GM18505 (cell line): Measurements from ENCODE around the gene PRKN.
"Not testable (repeated sequence)": the region's sequence is repeated elsewhere in the genome, so short reads cannot be mapped to it uniquely, and the experiment has no call there.

Source experiments
- ATAC-seq: cut with Tn5 transposase; IDR thresholded peaks from one replicate; pipeline ENCODE4 v1.9.1; 2021; ENCODE audit not compliant: unreplicated experiment
- POLR2A ChIP-seq: IDR thresholded peaks from 4 replicates; pipeline ENCODE4 v1.6.1; 2011; ENCODE audit warnings: borderline replicate concordance; ENCODE audit not compliant: insufficient read depth, insufficient read length; ENCODE audit errors: extremely low read depth

The PRKN gene

DNA sequence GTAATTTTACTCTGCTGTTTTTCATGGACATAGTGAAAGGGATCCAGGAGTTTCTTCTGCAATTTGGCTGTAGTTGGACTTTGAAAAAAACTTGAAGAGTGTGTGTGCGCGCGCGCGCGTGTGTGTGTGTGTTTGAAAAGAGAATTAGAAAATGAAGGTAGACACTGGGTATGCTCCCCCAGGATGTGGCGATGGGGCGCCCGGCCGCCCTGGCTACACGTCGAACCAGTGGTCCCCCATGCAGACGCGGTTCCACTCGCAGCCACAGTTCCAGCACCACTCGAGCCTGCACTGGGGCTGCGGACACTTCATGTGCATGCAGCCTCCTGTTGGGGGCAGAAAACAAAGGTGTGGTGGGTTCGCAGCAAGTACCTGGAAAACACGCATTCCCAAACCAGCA, 1377.7 kb downstream of the PRKN start:
- ATAC-seq, result no peak
- TF ChIP-seq POLR2A, result no peak

DNA sequence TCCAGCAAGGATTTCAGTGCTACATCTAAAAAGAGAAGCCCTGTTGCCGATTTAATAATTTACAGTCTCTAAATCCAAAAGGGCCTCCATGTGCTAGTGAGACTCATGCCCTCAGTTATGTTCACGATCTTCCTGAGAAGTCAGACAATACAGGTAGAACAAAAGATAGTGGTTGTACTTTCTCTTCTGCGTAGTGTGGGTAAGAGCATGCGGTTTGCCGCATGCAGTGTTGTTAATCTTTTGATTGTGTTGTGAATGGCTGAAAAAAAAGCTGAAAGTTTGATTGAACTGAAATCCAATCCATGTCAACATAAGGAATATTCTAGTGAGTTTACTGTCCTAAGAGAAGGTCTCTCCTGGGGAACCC, 1379.0 kb downstream of the PRKN start:
- TF ChIP-seq POLR2A, result no peak
- no peak for ATAC-seq

GRCh38 chr6:161347988-161348627, 1379.5 kb downstream of the PRKN start:
- no peak for ATAC-seq
- TF ChIP-seq POLR2A, result no peak

GRCh38 chr6:161347125-161347524, 1380.4 kb downstream of the PRKN start:
- ATAC-seq, result no peak
- no peak for TF ChIP-seq POLR2A

DNA sequence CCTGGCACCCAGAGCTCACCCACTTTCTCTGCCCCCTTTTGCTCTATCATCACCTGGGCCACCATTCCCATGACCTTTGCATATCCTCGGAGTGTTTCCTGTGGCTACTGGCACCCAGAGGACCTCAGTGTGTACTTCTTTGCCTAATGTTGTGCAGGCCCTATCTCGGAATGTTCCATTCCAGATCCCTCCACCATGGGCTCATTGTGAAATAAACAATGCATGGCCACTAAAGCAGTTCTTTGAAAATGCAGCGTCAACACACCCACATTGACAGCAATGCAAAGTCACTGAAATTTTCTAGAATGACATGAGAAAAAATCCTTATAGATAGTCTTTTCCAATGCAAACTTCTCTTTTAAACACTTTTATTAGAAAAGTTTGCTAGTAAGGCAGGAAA, 1380.8 kb downstream of the PRKN start:
- TF ChIP-seq POLR2A, result no peak
- no peak for ATAC-seq

- TF ChIP-seq POLR2A, result no peak
- no peak for ATAC-seq
Measured at GRCh38 chr6:161344626-161345025, 1382.9 kb downstream of the PRKN start.

GRCh38 chr6:161342039-161342438, 1385.5 kb downstream of the PRKN start:
- TF ChIP-seq POLR2A, result no peak
- no peak for ATAC-seq

DNA sequence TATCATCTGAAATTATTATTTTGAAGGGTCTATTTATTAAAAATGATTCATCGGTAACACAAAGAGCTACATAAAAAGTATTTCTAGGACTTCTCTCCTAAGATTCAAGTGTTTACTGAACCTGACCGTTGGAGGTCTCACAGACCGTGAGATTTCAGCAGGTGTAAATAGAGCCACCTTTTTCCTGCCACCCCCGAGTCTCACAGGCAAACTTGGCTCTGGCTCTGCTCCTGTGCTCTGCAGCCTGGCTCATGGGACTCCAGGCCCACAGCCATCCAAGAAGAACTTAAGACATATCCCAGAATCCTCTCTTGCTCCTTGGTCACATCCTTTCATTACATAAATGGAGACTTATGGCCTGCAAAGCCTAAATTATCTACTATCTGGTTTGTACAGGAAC, 1385.9 kb downstream of the PRKN start:
- no peak for ATAC-seq
- no peak for TF ChIP-seq POLR2A

GRCh38 chr6:161338015-161338414, 1389.6 kb downstream of the PRKN start:
- ATAC-seq, result no peak
- no peak for TF ChIP-seq POLR2A

- TF ChIP-seq POLR2A, result no peak
- ATAC-seq, result no peak
Measured at GRCh38 chr6:161336479-161336878, 1391.1 kb downstream of the PRKN start.

GRCh38 chr6:161333410-161333809, 1394.2 kb downstream of the PRKN start:
- ATAC-seq, result no peak
- TF ChIP-seq POLR2A, result no peak

GRCh38 chr6:161331402-161332081, 1396.0 kb downstream of the PRKN start:
- ATAC-seq, result not testable (repeated sequence)

DNA sequence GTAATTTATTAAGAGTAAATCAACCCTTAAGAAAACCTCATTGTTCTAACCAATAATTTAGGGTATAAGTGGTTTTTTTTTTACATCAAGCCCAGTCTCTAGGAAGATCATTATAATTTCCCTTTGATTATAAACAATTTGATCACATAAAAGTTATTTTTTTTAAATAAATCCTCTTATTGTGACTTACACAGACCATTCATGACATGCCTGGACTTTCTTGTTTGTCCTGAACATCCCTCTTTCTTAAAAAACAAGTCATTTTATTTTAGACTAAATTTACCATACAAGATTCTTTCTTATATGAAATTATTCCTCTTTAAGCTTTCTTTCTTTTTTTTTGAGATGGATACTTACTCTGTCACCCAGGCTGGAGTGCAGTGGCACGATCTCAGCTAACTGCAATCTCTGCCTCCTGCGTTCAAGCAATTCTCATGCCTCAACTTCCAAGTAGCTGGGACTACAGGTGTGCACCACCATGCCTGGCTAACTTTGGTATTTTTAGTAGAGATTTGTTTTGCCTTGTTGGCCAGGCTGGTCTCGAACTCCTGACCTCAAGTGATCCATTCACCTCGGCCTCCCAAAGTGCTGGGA, 1400.1 kb downstream of the PRKN start:
- no peak for TF ChIP-seq POLR2A
- no peak for ATAC-seq

- no peak for TF ChIP-seq POLR2A
- no peak for ATAC-seq
Measured at GRCh38 chr6:161319231-161319630, 1408.3 kb downstream of the PRKN start.
